AG10803 (cell line): ENCODE data around the gene MFGE8.

Experiments
- DNase-seq: peaks from one replicate; pipeline ENCODE4 v3.0.0; 2010; ENCODE audit warnings: low read depth
- H3K4me3 ChIP-seq: 2 replicates; pipeline ENCODE4 v1.5.1; 2011; ENCODE audit warnings: mild to moderate bottlenecking, low read length, control low read depth
- CTCF ChIP-seq: conservative IDR thresholded peaks from 2 replicates; pipeline ENCODE4 v1.5.1; 2011; ENCODE audit warnings: mild to moderate bottlenecking, low read length, control low read depth, inconsistent platforms

Gene MFGE8

DNA sequence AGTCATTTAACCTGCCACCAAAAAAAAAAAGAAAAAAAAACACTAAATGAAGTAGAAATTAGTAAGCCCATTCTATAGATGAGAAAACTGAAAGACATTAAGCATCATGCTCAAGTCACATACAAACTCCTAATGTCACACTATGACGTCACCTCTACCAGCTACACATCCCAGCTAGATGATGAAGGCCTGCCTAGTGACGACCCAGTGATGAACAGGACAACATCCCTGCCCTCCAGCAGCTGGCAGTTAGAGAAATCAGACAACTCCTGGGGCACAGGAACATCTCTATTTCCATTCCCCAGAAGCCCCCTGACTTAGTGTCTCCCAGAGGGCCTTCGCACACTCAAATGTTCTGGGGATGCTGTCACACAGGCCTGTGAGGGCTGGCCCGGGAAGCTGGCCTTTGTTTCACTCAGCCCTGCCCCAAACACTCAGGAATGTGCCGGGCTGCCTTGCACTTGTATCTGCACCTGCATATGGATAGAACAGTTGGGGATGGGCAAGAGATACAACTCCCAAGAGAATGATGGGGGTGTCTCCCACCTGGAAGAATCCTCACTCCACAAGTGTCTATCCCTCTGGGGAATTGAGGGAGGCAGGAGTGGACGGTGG lies 10.9 kb downstream of the MFGE8 start:
- no peak overlapping the region for H3K4me3 ChIP-seq
- no peak for TF ChIP-seq CTCF
- no peak for DNase-seq

- DNase-seq, result no peak
- no peak overlapping the region for H3K4me3 ChIP-seq
- TF ChIP-seq CTCF, result no peak
Observed at GRCh38 chr15:88901508-88902220, 11.5 kb downstream of the MFGE8 start.

GRCh38 chr15:88900982-88901418 lies 12.2 kb downstream of the MFGE8 start:
- TF ChIP-seq CTCF, result no peak
- no peak overlapping the region for H3K4me3 ChIP-seq
- DNase-seq, result no peak

DNA sequence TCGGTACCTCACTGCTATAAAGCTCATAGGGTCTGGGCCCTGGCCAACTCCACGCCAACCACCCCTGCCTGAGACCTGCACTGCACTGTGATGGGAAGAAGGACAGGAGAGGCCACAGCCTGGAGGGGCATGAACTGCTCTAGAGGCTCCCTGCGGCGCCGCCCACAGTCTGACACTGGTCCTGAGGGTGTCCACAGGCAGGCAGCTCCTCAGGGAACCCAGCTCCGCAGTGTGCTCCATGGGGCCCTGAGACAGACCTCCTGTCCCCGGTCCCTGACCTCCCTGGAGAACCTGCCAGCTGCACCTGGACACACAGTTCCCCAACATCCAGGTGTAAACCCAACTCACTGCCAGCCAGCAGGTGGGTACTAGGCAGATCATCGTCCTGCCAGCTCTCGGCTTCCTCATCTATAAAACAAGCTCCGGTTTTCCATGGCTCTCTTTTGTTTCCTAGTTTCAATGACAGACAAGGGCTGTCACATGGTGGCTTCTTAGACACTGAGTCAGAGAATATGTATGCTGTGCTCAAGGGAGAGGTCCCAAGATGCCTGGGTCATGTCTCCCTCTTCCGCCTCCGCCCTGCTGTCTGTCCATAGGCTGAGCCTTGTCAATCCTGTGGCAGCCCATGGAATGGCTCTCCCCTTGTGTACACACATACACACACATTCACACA lies 12.7 kb downstream of the MFGE8 start:
- peak; percentile 70 for DNase-seq
- no peak for TF ChIP-seq CTCF

GRCh38 chr15:88899251-88899650 lies 13.9 kb downstream of the MFGE8 start:
- H3K4me3 ChIP-seq, result no peak overlapping the region
- DNase-seq, result no peak
- TF ChIP-seq CTCF, result no peak

More for the DNA sequence above, 12.7 kb downstream of the MFGE8 start:
- no peak overlapping the region for H3K4me3 ChIP-seq

GRCh38 chr15:88898736-88899135 lies 14.4 kb downstream of the MFGE8 start:
- DNase-seq, result no peak
- no peak overlapping the region for H3K4me3 ChIP-seq
- no peak for TF ChIP-seq CTCF
